Keratinocyte (primary cell): ENCODE results near the gene CWC22.

Experiments
- CTCF ChIP-seq, 3 experiments: IDR thresholded peaks in 1 of 3; conservative IDR thresholded peaks in 1 of 3; optimal IDR thresholded peaks in 1 of 3; 2 replicates in 2 of 3; 3 replicates in 1 of 3; pipeline versions ENCODE3 to v1.5.1; 2011; ENCODE audit warnings: low read length in 3 of 3, mild to moderate bottlenecking in 3 of 3, moderate library complexity in 2 of 3, control low read depth in 1 of 3, inconsistent platforms in 1 of 3; ENCODE audit not compliant: insufficient read depth in 2 of 3; ENCODE audit errors: extremely low read depth in 1 of 3
- EZH2 ChIP-seq: IDR thresholded peaks from one replicate; pipeline ENCODE4 v1.6.1; 2012; ENCODE audit warnings: inconsistent platforms, mild to moderate bottlenecking, low read length, moderate library complexity

GRCh38 chr2:180050246-180050645, 43.1 kb upstream of the CWC22 start:
- TF ChIP-seq EZH2 (no peak), CTCF (optimal IDR thresholded peaks at IDR 0.05 in 1 of 3, IDR thresholded peaks at IDR 0.05 in 1 of 3, conservative IDR thresholded peaks at IDR 0.05 in 1 of 3; ENCODE audit: extremely low read depth in 1 of 3, insufficient read depth in 2 of 3, low read length in 3 of 3) (no peak)
